ENCODE measurements around the gene RPP40.

GRCh38 chr6:4965562-4966389 is 38.1 kb downstream of the RPP40 start:
- TF ChIP-seq GATA3 (IDR thresholded peaks at IDR 0.05; ENCODE audit: low read depth, low read length) (no peak), GATA2 (IDR thresholded peaks at IDR 0.05; ENCODE audit: low read depth, low read length) (no peak)

Measured in SH-SY5Y (cell line).